Endothelial cell of umbilical vein (primary cell): ENCODE measurements around the gene GALNT12. TPM values are rescaled to one million over a fixed set of nuclear protein-coding genes. Genes with fewer than 3 reads are reported as not detected.

Experiments used
- BruUV-seq: library from RNA; stranded (reverse); fragments of 400-500 nt; replicated peaks from 2 replicates; lab custom pipeline; 2021; lab: Mats Ljungman, UMichigan
- CTCF ChIA-PET: fragments of 300-600, 350-600 bp; sonication (Branson Sonifier 250); formaldehyde crosslinking; loops from one replicate; lab custom pipeline; 2021; ENCODE audit warnings: antibody characterized with exemption, inconsistent platforms; lab: Charles Lee
- POLR2A ChIA-PET: fragments of 300-600, 350-600 bp; sonication (Branson Sonifier 250); formaldehyde crosslinking; loops from one replicate; lab custom pipeline; 2021; ENCODE audit warnings: antibody characterized with exemption, inconsistent platforms; lab: Charles Lee
- DNase-seq: peaks from one replicate; pipeline ENCODE4 v3.0.0-alpha.2; 2011; ENCODE audit warnings: low read depth, low spot score
- FAIRE-seq: peaks from 2 replicates; lab custom pipeline; 2011; peaks lifted over from hg19 to GRCh38; lab: Jason Lieb, UNC
- H2AFZ ChIP-seq: 2 replicates; pipeline ENCODE4 v1.6.0; 2012; ENCODE audit warnings: low read depth, low read length, control low read depth, inconsistent platforms
- H3K27ac ChIP-seq: 2 replicates; pipeline ENCODE4 v1.5.1; 2011; ENCODE audit warnings: low read depth, mild to moderate bottlenecking, control low read depth, low read length, moderate library complexity; ENCODE audit not compliant: insufficient read depth
- H3K27me3 ChIP-seq, 2 experiments: 2 replicates each; pipeline versions ENCODE4 v1.6.0 to v1.6.1; 2011; ENCODE audit warnings: low read length in 2 of 2, mixed read lengths in 1 of 2; ENCODE audit not compliant: control insufficient read depth in 2 of 2, insufficient read depth in 2 of 2
- H3K36me3 ChIP-seq, 2 experiments: 2 replicates in 1 of 2; 3 replicates in 1 of 2; pipeline ENCODE4 v1.5.1; 2011; ENCODE audit warnings: low read length in 2 of 2, mild to moderate bottlenecking in 1 of 2, moderate library complexity in 1 of 2; ENCODE audit not compliant: control insufficient read depth in 2 of 2, insufficient read depth in 2 of 2; ENCODE audit errors: extremely low read depth in 1 of 2
- H3K4me1 ChIP-seq: 3 replicates; pipeline ENCODE4 v1.5.1; 2011; ENCODE audit warnings: mild to moderate bottlenecking, low read length; ENCODE audit not compliant: control insufficient read depth, insufficient read depth; ENCODE audit errors: extremely low read depth
- H3K4me2 ChIP-seq: 2 replicates; pipeline ENCODE4 v1.6.1; 2011; ENCODE audit warnings: low read length, control low read depth, mixed read lengths; ENCODE audit not compliant: insufficient read depth
- H3K4me3 ChIP-seq, 3 experiments: fragments of 200-600 bp in 1 of 3; sonication (generic), shearing (Covaris generic) in 1 of 3; replicated peaks in 1 of 3; 2 replicates each; pipeline ENCODE4 v1.5.1; 2011 to 2016; ENCODE audit warnings: control low read depth in 3 of 3, low read length in 3 of 3, mild to moderate bottlenecking in 2 of 3, inconsistent platforms in 1 of 3, low read depth in 1 of 3, moderate library complexity in 1 of 3; ENCODE audit not compliant: insufficient read depth in 1 of 3
- H3K79me2 ChIP-seq: 2 replicates; pipeline ENCODE4 v1.6.0; 2012; ENCODE audit warnings: low read length, inconsistent platforms; ENCODE audit not compliant: control insufficient read depth, insufficient read depth
- H3K9ac ChIP-seq: replicated peaks from 2 replicates; pipeline ENCODE3; 2011; ENCODE audit warnings: low read length, control low read depth; ENCODE audit not compliant: insufficient read depth; ENCODE audit errors: extremely low read depth
- H3K9me1 ChIP-seq: replicated peaks from 3 replicates; pipeline ENCODE4 v1.6.0; 2011; ENCODE audit warnings: mild to moderate bottlenecking, low read length; ENCODE audit not compliant: control insufficient read depth, insufficient read depth; ENCODE audit errors: extremely low read depth
- H3K9me3 ChIP-seq: replicated peaks from 2 replicates; pipeline ENCODE4 v1.5.1; 2012; ENCODE audit warnings: low read length, inconsistent platforms; ENCODE audit not compliant: control insufficient read depth, insufficient read depth
- H4K20me1 ChIP-seq: replicated peaks from 2 replicates; pipeline ENCODE3; 2011; ENCODE audit warnings: mild to moderate bottlenecking, low read length; ENCODE audit not compliant: control insufficient read depth, insufficient read depth; ENCODE audit errors: extremely low read depth
- CTCF ChIP-seq, 2 donors: IDR thresholded peaks; 1 replicate in 1 of 2; 2 replicates in 1 of 2; pipeline ENCODE4 v1.5.1; 2011; ENCODE audit warnings: low read length in 2 of 2, mild to moderate bottlenecking in 2 of 2, moderate library complexity in 2 of 2, control low read depth in 1 of 2, inconsistent platforms in 1 of 2, low read depth in 1 of 2; ENCODE audit not compliant: insufficient read depth in 1 of 2; ENCODE audit errors: extremely low read depth in 1 of 2
- EZH2 ChIP-seq: IDR thresholded peaks from 2 replicates; pipeline ENCODE4 v1.6.1; 2012; ENCODE audit warnings: borderline replicate concordance, low read depth, mild to moderate bottlenecking, moderate library complexity, low read length, inconsistent platforms; ENCODE audit not compliant: severe bottlenecking
- GATA2 ChIP-seq: IDR thresholded peaks from 2 replicates; pipeline ENCODE4 v1.7.0; 2011; ENCODE audit warnings: low read depth, mild to moderate bottlenecking, moderate library complexity, mixed read lengths, low read length; ENCODE audit not compliant: insufficient read length, insufficient read depth
- MAX ChIP-seq: IDR thresholded peaks from 2 replicates; pipeline ENCODE4 v1.6.1; 2011; ENCODE audit not compliant: insufficient read depth, insufficient read length
- MYC ChIP-seq: IDR thresholded peaks from one replicate; pipeline ENCODE4 v1.6.1; 2011; ENCODE audit warnings: mild to moderate bottlenecking, low read depth, low read length
- POLR2AphosphoS5 ChIP-seq: IDR thresholded peaks from 2 replicates; pipeline ENCODE4 v1.6.1; 2012; ENCODE audit warnings: low read depth, mild to moderate bottlenecking, control low read depth, low read length, moderate library complexity; ENCODE audit not compliant: insufficient read depth
- dilution Hi-C: fragments of 300-500 bp; cut with MboI; formaldehyde crosslinking; loops from one replicate; pipeline ENCODE4 v1.15.0; 2019; ENCODE audit warnings: low sequenced_read_pairs; ENCODE audit not compliant: extremely low pct_ligation_motif_present
- intact Hi-C: fragments of 100-400 bp; cut with micrococcal nuclease; formaldehyde crosslinking; loops from one replicate; pipeline ENCODE4 v1.10.0; 2022
- polyA plus RNA-seq, 4 experiments: library from polyadenylated mRNA; depleted of rRNA in 3 of 4; stranded (reverse) in 3 of 4; unstranded in 1 of 4; fragments of >200 nt; gene quantifications; 2 replicates each; pipeline versions ENCODE4 v1.2.1 to v1.2.3, GENCODE V29; 2011 to 2012; ENCODE audit warnings: missing spikeins in 1 of 4
- total RNA-seq: library from RNA; stranded (reverse); gene quantifications from 2 replicates; pipeline ENCODE4 v1.2.3, GENCODE V29; 2021

The GALNT12 gene
- total and polyA plus RNA-seq, 2 donors (not counting 3 experiments of a cell fraction or from before 2014, with no cell fraction given): 0.26 to 0.44 TPM

- ChIA-PET CTCF (no interaction called here), POLR2A (no interaction called here)
- Histone ChIP-seq H3K4me1 (no peaks in the 10 kb centered on the region), H3K9me1 (no peaks in the 10 kb centered on the region), H3K4me3 (no peak overlapping the region), H4K20me1 (no peaks in the 10 kb centered on the region), H3K27me3 (no peaks in the 10 kb centered on the region), H3K36me3 (no peaks in the 10 kb centered on the region), H3K9ac (no peak overlapping the region), H3K27ac (no peak overlapping the region), H3K9me3 (no peaks in the 10 kb centered on the region), H3K4me2 (no peak overlapping the region), H2AFZ (no peak overlapping the region), H3K79me2 (no peaks in the 10 kb centered on the region)
- dilution Hi-C loops (no loop called here), intact Hi-C loops (no loop called here)
- BruUV-seq: no TSS peak
- TF ChIP-seq POLR2AphosphoS5 (no peak), CTCF (IDR thresholded peaks at IDR 0.05; ENCODE audit: extremely low read depth in 1 of 2, insufficient read depth in 1 of 2, low read depth in 1 of 2, low read length in 2 of 2) (no peak), EZH2 (no peak), GATA2 (no peak), MAX (no peak), MYC (no peak)
- DNase-seq: no peak
- FAIRE-seq: no peak
Measured at GRCh38 chr9:98875536-98875935, 68.1 kb downstream of the GALNT12 start.
